Large intestine (tissue), 3 donors: Measurements from ENCODE around the gene TSGA10IP. TPM values are rescaled to one million over a fixed set of nuclear protein-coding genes. Genes with fewer than 3 reads are reported as not detected.

Experiments used
- DNase-seq, 2 donors: peaks; one replicate each; pipeline versions ENCODE4 v3.0.0 to v3.0.0-alpha.2; 2013
- H3K27ac ChIP-seq: one replicate; pipeline ENCODE4 v1.5.1; 2013; ENCODE audit warnings: low read length
- H3K27me3 ChIP-seq: 2 replicates; pipeline ENCODE4 v1.6.1; 2013; ENCODE audit warnings: low read length; ENCODE audit not compliant: control insufficient read depth, insufficient read depth
- H3K36me3 ChIP-seq: 2 replicates; pipeline ENCODE4 v1.6.1; 2013; ENCODE audit warnings: low read length; ENCODE audit not compliant: control insufficient read depth, insufficient read depth
- H3K4me1 ChIP-seq: one replicate; pipeline ENCODE4 v1.6.1; 2013; ENCODE audit warnings: low read length; ENCODE audit not compliant: control insufficient read depth, insufficient read depth
- H3K4me3 ChIP-seq: one replicate; pipeline ENCODE4 v1.5.1; 2013; ENCODE audit warnings: low read length
- H3K9me3 ChIP-seq: one replicate; pipeline ENCODE4 v1.6.1; 2013; ENCODE audit warnings: mild to moderate bottlenecking, low read depth, low read length, moderate library complexity; ENCODE audit not compliant: control insufficient read depth
- WGBS: methylation state at CpG from one replicate; pipeline ENCODE4 v1.1.5; 2013; ENCODE audit warnings: low lambda C conversion rate; ENCODE audit not compliant: insufficient coverage; 5-methylcytosine and 5-hydroxymethylcytosine counted together
- polyA plus RNA-seq: library from polyadenylated mRNA; unstranded; fragments of 120-200 nt; gene quantifications from one replicate; pipeline ENCODE4 v1.2.1, GENCODE V29; 2013

TSGA10IP gene
- polyA plus RNA-seq, 1 donor: not detected

- Histone ChIP-seq H3K9me3 (no peaks in the 10 kb centered on the region), H3K27me3 (peaks cover 37% of the 10 kb centered on the region), H3K4me3 (no peak overlapping the region), H3K4me1 (peaks cover 9% of the 10 kb centered on the region), H3K27ac (no peak overlapping the region), H3K36me3 (peaks cover 13% of the 10 kb centered on the region)
- no peak for DNase-seq
- no CpG with 5 or more reads among the region's 5 CpGs for WGBS
These were observed 61.9 kb downstream of the TSGA10IP start for GRCh38 chr11:66007201-66007634.

- 100% methylated on average over 1 of the region's 2 CpGs for WGBS
- DNase-seq: no peak
- H3K27me3 ChIP-seq: peaks cover 44% of the 10 kb centered on the region
- H3K27ac ChIP-seq: no peak overlapping the region
- H3K9me3 ChIP-seq: no peaks in the 10 kb centered on the region
- H3K36me3 ChIP-seq: peaks cover 13% of the 10 kb centered on the region
- no peak overlapping the region for H3K4me3 ChIP-seq
- H3K4me1 ChIP-seq: peaks cover 6% of the 10 kb centered on the region
These were observed 62.8 kb downstream of the TSGA10IP start for GRCh38 chr11:66008095-66008467.

GRCh38 chr11:66008468-66009101, 63.3 kb downstream of the TSGA10IP start:
- WGBS: no CpG with 5 or more reads among the region's 10 CpGs
- Histone ChIP-seq H3K4me3 (no peak overlapping the region), H3K36me3 (peaks cover 13% of the 10 kb centered on the region), H3K27me3 (peaks cover 49% of the 10 kb centered on the region), H3K27ac (no peak overlapping the region), H3K4me1 (peaks cover 1% of the 10 kb centered on the region), H3K9me3 (no peaks in the 10 kb centered on the region)
- no peak for DNase-seq

Other genes with a start within 250 kb of the TSGA10IP start
- 57.8 TPM for gene KAT5, start 233.2 kb upstream of the TSGA10IP start, polyA plus RNA-seq
- gene RNASEH2C, start 224.7 kb upstream of the TSGA10IP start, polyA plus RNA-seq: 38.9 TPM
- gene AP5B1, start 164.5 kb upstream of the TSGA10IP start, polyA plus RNA-seq: 15.2 TPM
- gene OVOL1, start 158.4 kb upstream of the TSGA10IP start, polyA plus RNA-seq: 32.6 TPM
- 6.3 TPM for gene SNX32, start 111.5 kb upstream of the TSGA10IP start, polyA plus RNA-seq
- gene CFL1, start 87.3 kb upstream of the TSGA10IP start, polyA plus RNA-seq: 933 TPM
- 62.1 TPM for gene MUS81, start 85.0 kb upstream of the TSGA10IP start, polyA plus RNA-seq
- gene EFEMP2, start 72.7 kb upstream of the TSGA10IP start, polyA plus RNA-seq: 37.7 TPM
- 2.4 TPM for gene CTSW, start 65.6 kb upstream of the TSGA10IP start, polyA plus RNA-seq
- gene FIBP, start 57.0 kb upstream of the TSGA10IP start, polyA plus RNA-seq: 59.9 TPM
- 10.9 TPM for gene CCDC85B, start 54.8 kb upstream of the TSGA10IP start, polyA plus RNA-seq
- 0.15 TPM for gene FOSL1, start 45.1 kb upstream of the TSGA10IP start, polyA plus RNA-seq
- gene C11orf68, start 26.4 kb upstream of the TSGA10IP start, polyA plus RNA-seq: 30.3 TPM
- gene DRAP1, start 26.1 kb upstream of the TSGA10IP start, polyA plus RNA-seq: 71.0 TPM
- 38.1 TPM for gene SART1, start 16.3 kb downstream of the TSGA10IP start, polyA plus RNA-seq
- 33.5 TPM for gene EIF1AD, start 56.7 kb downstream of the TSGA10IP start, polyA plus RNA-seq
- 120 TPM for gene BANF1, start 57.0 kb downstream of the TSGA10IP start, polyA plus RNA-seq
- 1.7 TPM for gene CST6, start 66.5 kb downstream of the TSGA10IP start, polyA plus RNA-seq
- not detected for gene CATSPER1, start 81.0 kb downstream of the TSGA10IP start, polyA plus RNA-seq
- 0.39 TPM for gene GAL3ST3, start 103.7 kb downstream of the TSGA10IP start, polyA plus RNA-seq
- gene SF3B2, start 106.9 kb downstream of the TSGA10IP start, polyA plus RNA-seq: 146 TPM
- 30.3 TPM for gene PACS1, start 124.8 kb downstream of the TSGA10IP start, polyA plus RNA-seq